Lower lobe of right lung (tissue), 2 donors: ENCODE data around the gene SGK1. TPM values are rescaled to one million over a fixed set of nuclear protein-coding genes. Genes with fewer than 3 reads are reported as not detected.
"Not testable (repeated sequence)": the region's sequence is repeated elsewhere in the genome, so short reads cannot be mapped to it uniquely, and the experiment has no call there.

ENCODE experiments used
- ATAC-seq, 2 donors: fragments of 200-7000 bp; cut with Tn5 transposase; one replicate each; pipeline ENCODE4 v1.9.1; 2020 to 2022; ENCODE audit warnings: mild to moderate bottlenecking in 2 of 2, moderate library complexity in 2 of 2
- DNase-seq: peaks from one replicate; pipeline ENCODE4 v3.0.0-alpha.2; 2020
- H3K27ac ChIP-seq: fragments of 200-600 bp; one replicate; pipeline ENCODE4 v1.8.0; 2022
- H3K27me3 ChIP-seq: fragments of 200-600 bp; one replicate; pipeline ENCODE4 v1.8.0; 2022; ENCODE audit warnings: low read depth
- H3K36me3 ChIP-seq: fragments of 200-600 bp; one replicate; pipeline ENCODE4 v1.8.0; 2022; ENCODE audit warnings: mild to moderate bottlenecking
- H3K4me1 ChIP-seq: fragments of 200-600 bp; one replicate; pipeline ENCODE4 v1.8.0; 2022
- H3K4me3 ChIP-seq: fragments of 200-600 bp; one replicate; pipeline ENCODE4 v1.8.0; 2022; ENCODE audit warnings: mild to moderate bottlenecking
- H3K9me3 ChIP-seq: fragments of 200-600 bp; one replicate; pipeline ENCODE4 v1.8.0; 2022
- CTCF ChIP-seq: fragments of 200-600 bp; IDR thresholded peaks from one replicate; pipeline ENCODE4 v1.8.0; 2022; ENCODE audit warnings: antibody characterized with exemption, mild to moderate bottlenecking
- intact Hi-C: fragments of 100-400 bp; cut with DNase I; formaldehyde crosslinking; loops from one replicate; pipeline ENCODE4 v1.11.0; 2022
- total RNA-seq: library from RNA; stranded (reverse); fragmentation: NEBNext Ultra II Directional; extraction: Animal tissue kit (Norgen Biotek cat#: 25700); gene quantifications from one replicate; pipeline ENCODE4 v1.2.1, GENCODE V29; 2021
- donor health status: DM: no; HTN: yes; CAD: no; lungs with severe emphysema.

Gene SGK1
- total RNA-seq, 1 donor from 2014 or later, result 195 TPM

DNA sequence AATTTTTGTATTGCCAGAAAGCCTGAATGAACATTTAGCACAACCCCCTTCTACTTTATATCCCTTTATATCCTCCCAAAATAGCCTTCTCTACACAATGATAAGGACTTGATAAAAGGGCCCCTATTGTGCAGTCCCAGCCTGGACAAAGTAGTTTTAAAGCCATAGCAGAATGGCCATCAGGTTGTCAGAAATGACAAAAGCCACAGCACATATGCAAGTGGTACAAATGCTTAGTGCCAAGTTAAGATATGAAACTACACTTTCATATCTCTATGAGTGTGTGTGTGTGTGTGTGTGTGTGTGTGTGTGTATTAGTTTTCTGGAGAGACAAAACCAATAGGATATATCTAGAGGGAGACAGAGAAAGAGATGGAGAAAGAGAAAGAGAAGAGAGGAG lies 132.6 kb downstream of the SGK1 start:
- Histone ChIP-seq H3K27ac (no peak overlapping the region), H3K27me3 (no peaks in the 10 kb centered on the region), H3K4me3 (no peak overlapping the region), H3K36me3 (no peaks in the 10 kb centered on the region), H3K4me1 (no peaks in the 10 kb centered on the region), H3K9me3 (no peaks in the 10 kb centered on the region)
- no peak for DNase-seq
- ATAC-seq, result no peak
- intact Hi-C loops, result no loop called here
- TF ChIP-seq CTCF, result no peak

- Histone ChIP-seq H3K36me3 (no peaks in the 10 kb centered on the region), H3K9me3 (no peaks in the 10 kb centered on the region), H3K4me3 (no peak overlapping the region), H3K27me3 (no peaks in the 10 kb centered on the region), H3K27ac (no peak overlapping the region), H3K4me1 (peaks cover 1% of the 10 kb centered on the region)
- no peak for TF ChIP-seq CTCF
- intact Hi-C loops, result no loop called here
- DNase-seq (no peak), ATAC-seq (no peak)
Measured at GRCh38 chr6:134183844-134184243, 134.1 kb downstream of the SGK1 start.

DNA sequence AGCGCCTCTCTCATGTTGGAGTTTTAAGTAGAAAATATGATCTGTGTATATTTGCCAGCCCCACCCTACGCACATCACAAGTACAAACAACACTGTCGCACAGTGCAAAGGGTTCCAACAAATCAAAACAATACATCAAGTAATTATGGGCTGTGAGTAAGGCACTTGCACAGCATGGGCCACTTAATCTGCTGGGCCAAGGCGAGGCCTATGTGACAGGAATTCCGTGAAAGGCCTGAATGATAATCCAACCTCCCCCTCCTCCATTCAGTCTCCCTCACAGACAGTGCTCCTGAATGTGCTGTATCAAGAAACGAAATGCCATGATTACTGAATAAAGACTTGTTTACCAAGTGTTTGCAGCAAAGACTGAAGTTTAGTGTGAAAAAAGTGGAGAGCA lies 135.4 kb downstream of the SGK1 start:
- no peak for TF ChIP-seq CTCF
- no peak overlapping the region for H3K4me3 ChIP-seq

GRCh38 chr6:134181726-134182125 lies 136.2 kb downstream of the SGK1 start:
- H3K36me3 ChIP-seq, H3K27ac ChIP-seq, intact Hi-C loops, H3K27me3 ChIP-seq, H3K9me3 ChIP-seq, H3K4me3 ChIP-seq: not testable (repeated sequence)
- peak; percentile 80 for DNase-seq
- peaks cover 20% of the 10 kb centered on the region for H3K4me1 ChIP-seq
- peak; percentile 31 to 54 for ATAC-seq

More for the DNA sequence above, 135.4 kb downstream of the SGK1 start:
- intact Hi-C loops, result no loop called here
- Histone ChIP-seq H3K27ac (no peak overlapping the region), H3K36me3 (no peaks in the 10 kb centered on the region), H3K9me3 (no peaks in the 10 kb centered on the region), H3K4me1 (peaks cover 14% of the 10 kb centered on the region), H3K27me3 (no peaks in the 10 kb centered on the region)
- DNase-seq (no peak), ATAC-seq (peak; percentile 5 to 24)

DNA sequence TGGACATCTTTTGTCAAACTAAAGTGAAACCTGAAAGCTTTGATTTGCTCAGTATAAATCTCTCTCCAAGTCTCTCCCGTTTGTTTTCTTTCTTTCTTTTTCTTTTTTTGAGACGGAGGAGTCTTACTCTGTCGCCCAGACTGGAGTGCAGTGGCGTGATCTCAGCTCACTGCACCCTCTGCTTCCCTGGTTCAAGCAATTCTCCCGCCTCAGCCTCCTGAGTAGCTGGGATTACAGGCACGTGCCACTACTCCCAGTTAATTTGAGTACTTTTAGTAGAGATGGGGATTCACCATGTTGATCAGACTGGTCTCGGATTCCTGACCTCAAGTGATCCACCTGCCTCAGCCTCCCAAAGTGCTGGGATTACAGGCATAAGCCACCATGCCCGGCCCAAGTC lies 136.7 kb downstream of the SGK1 start:
- DNase-seq, H3K36me3 ChIP-seq, H3K27ac ChIP-seq, H3K27me3 ChIP-seq, H3K4me3 ChIP-seq, ATAC-seq, H3K9me3 ChIP-seq, intact Hi-C loops: not testable (repeated sequence)
- H3K4me1 ChIP-seq, result peaks cover 25% of the 10 kb centered on the region

DNA sequence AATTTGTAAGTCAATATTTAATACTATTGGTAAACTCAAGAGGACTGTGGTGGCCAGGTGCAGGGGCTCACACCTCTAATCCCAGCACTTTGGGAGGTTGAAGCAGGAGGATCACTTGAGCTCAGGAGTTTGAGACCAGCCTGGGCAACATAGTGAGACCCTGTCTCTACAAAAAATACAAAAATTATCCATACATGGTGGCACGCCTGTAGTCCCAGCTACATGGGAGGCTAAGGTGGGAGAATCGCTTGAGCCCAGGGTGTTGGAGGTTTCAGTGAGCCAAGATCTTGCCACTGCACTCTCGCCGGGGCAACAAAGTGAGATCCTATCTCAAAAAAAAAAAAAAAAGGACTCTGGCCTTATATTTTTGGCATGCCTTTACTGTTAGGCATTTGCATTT lies 137.4 kb downstream of the SGK1 start:
- H3K27me3 ChIP-seq, DNase-seq, H3K27ac ChIP-seq, H3K9me3 ChIP-seq, H3K36me3 ChIP-seq, H3K4me3 ChIP-seq, ATAC-seq, intact Hi-C loops: not testable (repeated sequence)
- H3K4me1 ChIP-seq, result peaks cover 31% of the 10 kb centered on the region

- Histone ChIP-seq H3K36me3 (peaks cover 5% of the 10 kb centered on the region), H3K4me1 (peaks cover 36% of the 10 kb centered on the region), H3K27me3 (no peaks in the 10 kb centered on the region), H3K27ac (peak overlapping the region; percentile 99), H3K9me3 (no peaks in the 10 kb centered on the region), H3K4me3 (peak overlapping the region; percentile 67)
- TF ChIP-seq CTCF, result peak; percentile 70
- peak; percentile 82 for DNase-seq
- ATAC-seq, result peak; percentile 36 to 41
- intact Hi-C loops, result no loop called here
Measured at GRCh38 chr6:134178161-134179044, 139.5 kb downstream of the SGK1 start.
